Measurements from ENCODE around the gene TMEM25. TPM values are rescaled to one million over a fixed set of nuclear protein-coding genes. Genes with fewer than 3 reads are reported as not detected.
A peak's percentile ranks its signal among the peaks of the same experiment; 100 is the strongest.

The TMEM25 gene
- total RNA-seq, 4 donors from 2014 or later, result 2.5 to 36.6 (median 10.7) TPM

DNA sequence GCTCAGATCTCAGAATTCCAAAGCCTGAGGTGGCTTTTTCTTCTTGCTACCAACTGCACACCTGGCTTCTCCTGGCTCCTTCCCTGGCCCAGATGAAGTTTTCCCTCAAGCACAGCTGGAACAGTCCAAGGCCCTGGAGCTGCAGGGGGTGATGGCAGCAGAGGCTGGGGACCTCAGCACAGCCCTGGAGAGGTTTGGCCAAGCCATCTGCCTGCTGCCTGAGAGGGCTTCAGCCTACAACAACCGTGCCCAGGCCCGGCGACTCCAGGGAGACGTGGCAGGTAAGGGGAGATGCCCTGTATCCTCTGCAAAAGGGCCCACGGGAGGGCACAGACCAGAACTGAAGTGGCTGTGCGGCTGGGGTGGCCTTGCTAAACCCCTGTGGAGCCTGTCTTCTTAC lies 2.5 kb upstream of the TMEM25 start:
- no peak for ATAC-seq
- in situ Hi-C loops (cut with MboI; ENCODE audit: low sequenced_read_pairs in 4 of 4), result no loop called here

DNA sequence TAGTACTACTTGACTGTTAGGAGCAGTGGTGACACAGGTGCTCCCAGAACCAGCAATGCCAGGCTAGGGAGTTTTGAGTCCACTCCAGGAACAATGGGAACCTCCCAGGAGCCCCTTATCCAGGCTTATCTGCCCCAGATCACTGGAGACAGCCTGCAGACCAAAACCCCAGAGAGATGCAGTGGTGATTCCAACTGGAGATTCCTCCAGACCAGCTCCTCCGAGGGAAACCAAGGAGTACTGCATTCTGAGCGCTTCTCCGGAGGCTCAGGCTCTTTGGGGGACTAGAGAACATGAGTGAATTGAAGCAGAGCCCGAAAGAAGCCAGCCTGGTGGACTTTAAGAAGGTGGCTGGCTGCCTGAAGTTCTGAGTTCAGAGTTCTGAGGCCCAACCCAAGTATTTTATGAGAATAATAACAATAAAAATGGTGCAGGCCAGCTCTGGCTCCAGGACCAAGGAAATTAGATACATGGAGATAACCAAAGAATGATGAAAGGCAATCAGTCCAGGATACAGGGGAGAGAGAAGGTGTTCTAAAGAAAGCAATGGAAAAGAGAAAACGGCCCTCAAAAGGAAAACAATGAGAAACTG lies 1.3 kb upstream of the TMEM25 start:
- H3K4me3 ChIP-seq, result peak overlapping the region in 3 of 4 donors; percentile 60 to 85 (median 77)
- no peak for DNase-seq
- no peak for ATAC-seq
- H3K27me3 ChIP-seq, result no peaks in the 10 kb centered on the region
- no peaks in the 10 kb centered on the region for H3K36me3 ChIP-seq
- peaks cover 13 to 19% of the 10 kb centered on the region in 2 donors for H3K4me1 ChIP-seq
- in situ Hi-C loops (cut with MboI; ENCODE audit: low sequenced_read_pairs in 4 of 4), result no loop called here
- peak overlapping the region in 3 of 4 donors; percentile 43 to 82 (median 82) for H3K27ac ChIP-seq
- H3K9me3 ChIP-seq, result no peaks in the 10 kb centered on the region
- TF ChIP-seq POLR2A (IDR thresholded peaks at IDR 0.05), result no peak
- no peak for TF ChIP-seq CTCF (IDR thresholded peaks at IDR 0.05 in 4 of 5, conservative IDR thresholded peaks at IDR 0.05 in 1 of 5)
- intact Hi-C loops (cut with DNase I; ENCODE audit: low total_unique reads), result loop anchor here (5.0 kb wide), 1 partner anchor 38 kb away; the partner anchor contains the start of gene IFT46

More for the DNA sequence above, 2.5 kb upstream of the TMEM25 start:
- intact Hi-C loops (cut with DNase I; ENCODE audit: low total_unique reads), result no loop called here
- no peak overlapping the region for H3K4me3 ChIP-seq
- H3K4me1 ChIP-seq, result peaks cover 13 to 19% of the 10 kb centered on the region in 2 donors
- no peaks in the 10 kb centered on the region for H3K27me3 ChIP-seq
- no peak for TF ChIP-seq POLR2A (IDR thresholded peaks at IDR 0.05)
- TF ChIP-seq CTCF (IDR thresholded peaks at IDR 0.05 in 4 of 5, conservative IDR thresholded peaks at IDR 0.05 in 1 of 5), result no peak
- H3K27ac ChIP-seq, result no peak overlapping the region
- no peaks in the 10 kb centered on the region for H3K9me3 ChIP-seq
- DNase-seq, result no peak
- peaks cover 0 to 3% of the 10 kb centered on the region in 2 donors for H3K36me3 ChIP-seq

DNA sequence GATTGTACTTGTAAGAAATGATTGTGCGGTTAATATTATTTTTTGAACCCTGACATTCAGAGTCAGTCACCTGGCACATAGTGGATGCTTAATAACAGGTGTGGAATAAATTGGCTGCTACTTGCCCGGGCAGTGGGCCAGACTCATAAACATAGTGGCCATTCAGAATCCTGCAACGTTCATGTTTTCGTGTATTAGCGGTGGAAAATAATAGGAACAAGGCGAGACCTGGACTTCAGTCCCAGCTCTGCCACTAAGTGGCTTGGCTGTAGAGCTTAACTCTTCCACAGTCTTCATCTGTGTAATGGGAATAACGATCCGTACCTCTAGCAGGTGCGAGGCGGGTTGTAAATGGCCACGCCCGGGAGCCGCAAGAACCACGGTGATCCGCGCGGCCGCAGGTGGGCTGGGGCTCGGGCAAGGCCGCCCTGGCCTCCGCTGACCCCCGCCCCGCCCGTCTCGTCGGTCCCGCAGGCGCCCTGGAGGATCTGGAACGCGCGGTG lies 761 bp upstream of the TMEM25 start:
- Histone ChIP-seq H3K4me1 (peaks cover 13 to 19% of the 10 kb centered on the region in 2 donors), H3K9me3 (no peaks in the 10 kb centered on the region), H3K27ac (peak overlapping the region; percentile 43 to 82 (median 74)), H3K4me3 (peak overlapping the region; percentile 56 to 85 (median 68)), H3K36me3 (no peaks in the 10 kb centered on the region), H3K27me3 (no peaks in the 10 kb centered on the region)
- DNase-seq (peak in 1 of 2 donors; percentile 31), ATAC-seq (peak; percentile 19 to 31)
- in situ Hi-C loops (cut with MboI; ENCODE audit: low sequenced_read_pairs in 4 of 4) (no loop called here), intact Hi-C loops (cut with DNase I; ENCODE audit: low total_unique reads) (loop anchor here (5.0 kb wide), 1 partner anchor 37 kb away; the partner anchor contains the start of gene IFT46)
- TF ChIP-seq CTCF (IDR thresholded peaks at IDR 0.05 in 4 of 5, conservative IDR thresholded peaks at IDR 0.05 in 1 of 5), result no peak
- TF ChIP-seq POLR2A (IDR thresholded peaks at IDR 0.05), result no peak

GRCh38 chr11:118531597-118532084 lies 649 bp downstream of the TMEM25 start:
- Histone ChIP-seq H3K4me3 (peak overlapping the region; percentile 56 to 85 (median 68)), H3K27ac (peak overlapping the region in 3 of 4 donors; percentile 65 to 82 (median 82)), H3K9me3 (no peaks in the 10 kb centered on the region), H3K4me1 (peaks cover 13 to 19% of the 10 kb centered on the region in 2 donors), H3K36me3 (no peaks in the 10 kb centered on the region), H3K27me3 (no peaks in the 10 kb centered on the region)
- DNase-seq (no peak), ATAC-seq (no peak)
- TF ChIP-seq POLR2A (IDR thresholded peaks at IDR 0.05) (no peak), CTCF (IDR thresholded peaks at IDR 0.05 in 4 of 5, conservative IDR thresholded peaks at IDR 0.05 in 1 of 5) (no peak)
- in situ Hi-C loops (cut with MboI; ENCODE audit: low sequenced_read_pairs in 4 of 4), result no loop called here
- intact Hi-C loops (cut with DNase I; ENCODE audit: low total_unique reads), result loop anchor here (5.0 kb wide), 1 partner anchor 36 kb away; the partner anchor contains the start of gene IFT46

Measured in gastrocnemius medialis (tissue), 4 donors.